SK-N-SH (cell line): Measurements from ENCODE around the gene THSD7B. TPM values are rescaled to one million over a fixed set of nuclear protein-coding genes. Genes with fewer than 3 reads are reported as not detected.

ENCODE experiments used
- CTCF ChIA-PET: fragments of 300-600, 350-600 bp; formaldehyde crosslinking; extraction: SDS; loops from one replicate; lab custom pipeline; 2021; lab: Yijun Ruan, JAX
- POLR2A ChIA-PET: fragments of 350-600 bp; sonication (Branson Sonifier 250); formaldehyde crosslinking; extraction: SDS; loops from one replicate; lab custom pipeline; 2020; ENCODE audit warnings: antibody characterized with exemption, inconsistent platforms; lab: Yijun Ruan, JAX
- DNase-seq: peaks from one replicate; pipeline ENCODE4 v3.0.0; 2012
- H2AFZ ChIP-seq: fragments of 200-600 bp; sonication (generic); 2 replicates; pipeline ENCODE4 v1.8.1; 2016; ENCODE audit warnings: antibody characterized with exemption, mild to moderate bottlenecking, low read depth
- H3F3A ChIP-seq: fragments of 200-600 bp; sonication (generic); replicated peaks from 2 replicates; pipeline ENCODE3; 2016; ENCODE audit warnings: antibody characterized with exemption, mild to moderate bottlenecking; ENCODE audit not compliant: insufficient read depth
- H3K27ac ChIP-seq, 2 experiments: fragments of 200-500 bp in 1 of 2; fragments of 200-600 bp in 1 of 2; sonication (Bioruptor generic) in 1 of 2; sonication (generic), shearing (Covaris generic) in 1 of 2; 2 replicates each; pipeline versions ENCODE4 v1.5.1 to v1.6.1; 2014 to 2016; ENCODE audit warnings: low read depth in 2 of 2, inconsistent platforms in 1 of 2, low read length in 1 of 2, mild to moderate bottlenecking in 1 of 2, mixed read lengths in 1 of 2
- H3K27me3 ChIP-seq: fragments of 200-600 bp; sonication (generic), shearing (Covaris generic); 2 replicates; pipeline ENCODE4 v1.6.1; 2016; ENCODE audit warnings: mixed run types; ENCODE audit not compliant: insufficient read depth
- H3K36me3 ChIP-seq, 2 experiments: fragments of 200-500 bp in 1 of 2; fragments of 200-600 bp in 1 of 2; sonication (Bioruptor generic) in 1 of 2; sonication (generic) in 1 of 2; replicated peaks in 1 of 2; 2 replicates each; pipeline versions ENCODE3 to v1.5.1; 2014 to 2016; ENCODE audit warnings: low read length in 1 of 2, mild to moderate bottlenecking in 1 of 2; ENCODE audit not compliant: insufficient read depth in 2 of 2, control insufficient read depth in 1 of 2
- H3K4me1 ChIP-seq, 2 experiments: fragments of 200-500 bp in 1 of 2; fragments of 200-600 bp in 1 of 2; sonication (Bioruptor generic) in 1 of 2; sonication (generic), shearing (Covaris generic) in 1 of 2; 2 replicates each; pipeline versions ENCODE4 v1.5.1 to v1.6.1; 2014 to 2016; ENCODE audit warnings: low read depth in 1 of 2, low read length in 1 of 2, mixed run types in 1 of 2; ENCODE audit not compliant: insufficient read depth in 2 of 2, control insufficient read depth in 1 of 2
- H3K4me2 ChIP-seq: fragments of 200-600 bp; sonication (generic), shearing (Covaris generic); 2 replicates; pipeline ENCODE4 v1.6.1; 2017; ENCODE audit warnings: mixed run types
- H3K4me3 ChIP-seq, 2 experiments: fragments of 200-500 bp in 1 of 2; fragments of 200-600 bp in 1 of 2; sonication (Bioruptor generic) in 1 of 2; sonication (generic), shearing (Covaris generic) in 1 of 2; 2 replicates each; pipeline versions ENCODE4 v1.5.1 to v1.8.1; 2014 to 2016; ENCODE audit warnings: low read depth in 2 of 2, inconsistent platforms in 1 of 2, low read length in 1 of 2, mild to moderate bottlenecking in 1 of 2, mixed read lengths in 1 of 2, moderate library complexity in 1 of 2
- H3K79me2 ChIP-seq: fragments of 200-600 bp; sonication (generic); 2 replicates; pipeline ENCODE4 v1.8.1; 2017; ENCODE audit warnings: mild to moderate bottlenecking; ENCODE audit not compliant: insufficient read depth
- H3K9ac ChIP-seq: fragments of 200-600 bp; sonication (generic); 2 replicates; pipeline ENCODE4 v1.6.1; 2017; ENCODE audit warnings: mixed run types
- H3K9me2 ChIP-seq: fragments of 200-600 bp; sonication (generic); 2 replicates; pipeline ENCODE4 v1.6.1; 2017; ENCODE audit warnings: mixed run types
- H3K9me3 ChIP-seq: fragments of 200-600 bp; sonication (generic); 2 replicates; pipeline ENCODE4 v1.6.1; 2017; ENCODE audit warnings: mixed run types, mild to moderate bottlenecking, moderate library complexity
- H4K20me1 ChIP-seq: fragments of 200-600 bp; sonication (generic); 2 replicates; pipeline ENCODE4 v1.6.1; 2017; ENCODE audit warnings: mild to moderate bottlenecking, mixed run types; ENCODE audit not compliant: insufficient read depth
- EP300 ChIP-seq, 2 experiments: IDR thresholded peaks; 2 replicates each; pipeline versions ENCODE4 v1.4.0 to v1.6.1; 2012; ENCODE audit warnings: borderline replicate concordance in 1 of 2, low read depth in 1 of 2, low read length in 1 of 2
- GATA2 ChIP-seq: sonication (generic); formaldehyde crosslinking; IDR thresholded peaks from 2 replicates; pipeline ENCODE4 v1.5.0; 2020; ENCODE audit warnings: mild to moderate bottlenecking, missing genetic modification reagents
- RCOR1 ChIP-seq: fragments of 150-350 bp; IDR thresholded peaks from 2 replicates; pipeline ENCODE4 v1.6.1; 2017; ENCODE audit warnings: antibody characterized with exemption, low read length
- REST ChIP-seq: IDR thresholded peaks from 2 replicates; pipeline ENCODE4 v1.6.1; 2012; ENCODE audit warnings: mild to moderate bottlenecking, low read depth, low read length, moderate library complexity
- RFX5 ChIP-seq: IDR thresholded peaks from 2 replicates; pipeline ENCODE4 v1.6.1; 2012; ENCODE audit warnings: mild to moderate bottlenecking, improper control_type of control experiment, low read length
- TAF1 ChIP-seq: IDR thresholded peaks from 2 replicates; pipeline ENCODE4 v1.6.1; 2012; ENCODE audit warnings: low read depth, mild to moderate bottlenecking, low read length, moderate library complexity, borderline replicate concordance
- TCF12 ChIP-seq: IDR thresholded peaks from 2 replicates; pipeline ENCODE4 v1.4.0; 2012
- TEAD4 ChIP-seq: IDR thresholded peaks from 2 replicates; pipeline ENCODE4 v1.4.0; 2012; ENCODE audit warnings: mild to moderate bottlenecking, borderline replicate concordance; ENCODE audit not compliant: insufficient read depth
- WGBS: methylation state at CpG from one replicate; pipeline ENCODE4 v1.1.6; 2017; ENCODE audit warnings: low lambda C conversion rate; 5-methylcytosine and 5-hydroxymethylcytosine counted together
- polyA plus RNA-seq, 3 experiments: library from polyadenylated mRNA; depleted of rRNA; stranded (reverse); fragments of >200 nt; gene quantifications; 2 replicates each; pipeline ENCODE4 v1.2.3, GENCODE V29; 2012

THSD7B gene
- polyA plus RNA-seq, 1 of the 3 experiments (the other 2 are of a cell fraction) = not detected

GRCh38 chr2:137383391-137383790 lies 618.0 kb downstream of the THSD7B start:
- H3K36me3 ChIP-seq = no peaks in the 10 kb centered on the region
- no peaks in the 10 kb centered on the region for H4K20me1 ChIP-seq
- WGBS = 23% methylated on average over 2 of the region's 7 CpGs
- no peak overlapping the region for H3K4me3 ChIP-seq
- no peak for DNase-seq
- ChIA-PET CTCF (no interaction called here), POLR2A (no interaction called here)
- TF ChIP-seq RCOR1 (no peak), TEAD4 (no peak), REST (no peak)
- no peaks in the 10 kb centered on the region for H3K9me3 ChIP-seq
- no peak overlapping the region for H3K4me2 ChIP-seq
- no peak overlapping the region for H2AFZ ChIP-seq
- no peaks in the 10 kb centered on the region for H3K4me1 ChIP-seq
- no peaks in the 10 kb centered on the region for H3K27me3 ChIP-seq
- H3F3A ChIP-seq = no peaks in the 10 kb centered on the region
- no peak overlapping the region for H3K9ac ChIP-seq
- H3K79me2 ChIP-seq = no peaks in the 10 kb centered on the region
- H3K27ac ChIP-seq = no peak overlapping the region
- H3K9me2 ChIP-seq = no peaks in the 10 kb centered on the region

GRCh38 chr2:137387044-137387443 lies 621.7 kb downstream of the THSD7B start:
- H3K4me3 ChIP-seq = no peak overlapping the region
- ChIA-PET CTCF (interaction anchor here (0.9 kb wide), 1 partner anchor 32 kb away, joined by 3 read pairs; no protein-coding TSS in a partner anchor), POLR2A (no interaction called here)
- H3K4me2 ChIP-seq = no peak overlapping the region
- no peaks in the 10 kb centered on the region for H4K20me1 ChIP-seq
- no peak overlapping the region for H2AFZ ChIP-seq
- H3K9me2 ChIP-seq = no peaks in the 10 kb centered on the region
- no peaks in the 10 kb centered on the region for H3F3A ChIP-seq
- H3K27me3 ChIP-seq = no peaks in the 10 kb centered on the region
- H3K9me3 ChIP-seq = no peaks in the 10 kb centered on the region
- 32% methylated on average over 2 of the region's 2 CpGs for WGBS
- TF ChIP-seq TAF1 (no peak), RFX5 (no peak), RCOR1 (no peak), EP300 (IDR thresholded peaks at IDR 0.05; ENCODE audit: borderline replicate concordance in 1 of 2, low read depth in 1 of 2, low read length in 1 of 2) (no peak), TCF12 (no peak)
- no peak for DNase-seq
- H3K79me2 ChIP-seq = no peaks in the 10 kb centered on the region
- no peak overlapping the region for H3K27ac ChIP-seq
- no peak overlapping the region for H3K9ac ChIP-seq
- no peaks in the 10 kb centered on the region for H3K36me3 ChIP-seq
- H3K4me1 ChIP-seq = no peaks in the 10 kb centered on the region

GRCh38 chr2:137405496-137405895 lies 640.2 kb downstream of the THSD7B start:
- CTCF ChIA-PET = no interaction called here
- POLR2A ChIA-PET = no interaction called here
- H4K20me1 ChIP-seq = no peaks in the 10 kb centered on the region
- no peak for DNase-seq
- H3K4me3 ChIP-seq = no peak overlapping the region
- peaks cover 0 to 2% of the 10 kb centered on the region in 2 experiments; a peak in 2 of 4 replicates for H3K4me1 ChIP-seq
- no peaks in the 10 kb centered on the region for H3K27me3 ChIP-seq
- no peaks in the 10 kb centered on the region for H3K9me2 ChIP-seq
- 37% methylated on average over 5 of the region's 7 CpGs for WGBS
- H3K27ac ChIP-seq = no peak overlapping the region
- no peaks in the 10 kb centered on the region for H3K36me3 ChIP-seq
- H3K9me3 ChIP-seq = no peaks in the 10 kb centered on the region
- no peak for TF ChIP-seq GATA2 (CRISPR knock-in tag)
- TF ChIP-seq TEAD4 = no peak
- TF ChIP-seq, all 33 proteins: peak for 0
- Histone ChIP-seq H3K79me2 (no peaks in the 10 kb centered on the region), H3K4me2 (no peak overlapping the region), H3F3A (no peaks in the 10 kb centered on the region), H3K9ac (no peak overlapping the region), H2AFZ (no peak overlapping the region)
